HepG2 (cell line): ENCODE data around the gene SLCO4A1. TPM values are rescaled to one million over a fixed set of nuclear protein-coding genes. Genes with fewer than 3 reads are reported as not detected.

Source experiments
- CSRNP1 ChIP-seq: sonication (generic); formaldehyde crosslinking; IDR thresholded peaks from 2 replicates; pipeline ENCODE4 v1.8.1; 2023; ENCODE audit warnings: mild to moderate bottlenecking, missing genetic modification reagents
- ETV6 ChIP-seq: sonication (generic); formaldehyde crosslinking; conservative IDR thresholded peaks from 2 replicates; pipeline ENCODE4 v1.4.0; 2020; ENCODE audit warnings: missing genetic modification reagents
- FOXP1 ChIP-seq, 2 experiments: fragments of 450-650 bp in 1 of 2; IDR thresholded peaks; 2 replicates each; pipeline ENCODE4 v1.6.1; 2017 to 2018; ENCODE audit warnings: antibody characterized with exemption in 1 of 2
- KLF9 ChIP-seq: IDR thresholded peaks from 2 replicates; pipeline ENCODE4 v1.6.1; 2016; ENCODE audit warnings: low read depth
- NKX3-1 ChIP-seq: sonication (generic); formaldehyde crosslinking; IDR thresholded peaks from 2 replicates; pipeline ENCODE4 v1.5.0; 2020; ENCODE audit warnings: missing genetic modification reagents
- PAXIP1 ChIP-seq: sonication (generic); formaldehyde crosslinking; conservative IDR thresholded peaks from 2 replicates; pipeline ENCODE4 v1.4.0; 2020; ENCODE audit warnings: mild to moderate bottlenecking, missing genetic modification reagents, moderate library complexity
- PITX1 ChIP-seq: sonication (generic); formaldehyde crosslinking; IDR thresholded peaks from 2 replicates; pipeline ENCODE4 v1.5.1; 2020; ENCODE audit warnings: mild to moderate bottlenecking, missing genetic modification reagents
- RAD21 ChIP-seq: fragments of 450-650 bp; formaldehyde crosslinking; IDR thresholded peaks from 2 replicates; pipeline ENCODE4 v1.5.0; 2020; ENCODE audit warnings: mild to moderate bottlenecking
- RBM39 ChIP-seq: fragments of 200-400 bp; formaldehyde crosslinking; IDR thresholded peaks from one replicate; pipeline ENCODE4 v1.6.1; 2018; ENCODE audit warnings: antibody characterized with exemption, mild to moderate bottlenecking, low read depth, low read length; ENCODE audit not compliant: poor library complexity, severe bottlenecking
- SALL1 ChIP-seq: sonication (generic); formaldehyde crosslinking; IDR thresholded peaks from 2 replicates; pipeline ENCODE4 v1.8.0; 2022; ENCODE audit warnings: mild to moderate bottlenecking, missing genetic modification reagents
- SNAPC2 ChIP-seq: sonication (generic); formaldehyde crosslinking; IDR thresholded peaks from 2 replicates; pipeline ENCODE4 v1.8.1; 2022; ENCODE audit warnings: mild to moderate bottlenecking, missing genetic modification reagents
- SOX13 ChIP-seq, 3 experiments: fragments of 450-650 bp in 1 of 3; sonication (generic) in 1 of 3; formaldehyde crosslinking in 1 of 3; IDR thresholded peaks in 2 of 3; conservative IDR thresholded peaks in 1 of 3; 2 replicates each; pipeline versions ENCODE4 v1.5.0 to v1.6.1; 2016 to 2020; ENCODE audit warnings: antibody characterized with exemption in 1 of 3, mild to moderate bottlenecking in 1 of 3, missing compliant biosample characterization in 1 of 3, missing genetic modification reagents in 1 of 3, moderate library complexity in 1 of 3
- STAG1 ChIP-seq: sonication (generic); formaldehyde crosslinking; IDR thresholded peaks from 2 replicates; pipeline ENCODE4 v1.4.0; 2020; ENCODE audit warnings: missing genetic modification reagents
- STAT5B ChIP-seq: sonication (generic); formaldehyde crosslinking; IDR thresholded peaks from 2 replicates; pipeline ENCODE4 v1.4.0; 2020; ENCODE audit warnings: missing genetic modification reagents
- ZNF530 ChIP-seq: sonication (generic); formaldehyde crosslinking; IDR thresholded peaks from 2 replicates; pipeline ENCODE4 v1.5.0; 2020; ENCODE audit warnings: low read depth, mild to moderate bottlenecking, missing genetic modification reagents
- ZNF770 ChIP-seq: sonication (generic); formaldehyde crosslinking; IDR thresholded peaks from 2 replicates; pipeline ENCODE4 v1.5.0; 2020; ENCODE audit warnings: mild to moderate bottlenecking, missing genetic modification reagents
- polyA plus RNA-seq, 8 experiments: library from polyadenylated mRNA; depleted of rRNA in 3 of 8; stranded (reverse) in 7 of 8; unstranded in 1 of 8; fragments of >200 nt; fragmentation: Illumina TruSeq in 4 of 8; extraction: Trizol in 4 of 8; gene quantifications; 2 replicates each; pipeline versions ENCODE4 v1.2.1 to v1.2.3, GENCODE V29; 2011 to 2016; ENCODE audit warnings: low read depth in 4 of 8, missing spikeins in 1 of 8, mixed read lengths in 1 of 8; ENCODE audit not compliant: insufficient read depth in 1 of 8
- total RNA-seq, 5 experiments: library from RNA; depleted of rRNA; stranded (reverse); fragments of >200 nt; fragmentation: Illumina TruSeq; extraction: Trizol; gene quantifications; 2 replicates each; pipeline ENCODE4 v1.2.3, GENCODE V29; 2016; ENCODE audit warnings: low read depth in 1 of 5
- TF ChIP-seq, protein P1 (sequence below): sonication (generic); formaldehyde crosslinking; IDR thresholded peaks from 2 replicates; pipeline ENCODE4 v1.4.0; 2020; ENCODE audit warnings: missing genetic modification reagents, low read depth, mild to moderate bottlenecking, borderline replicate concordance
- TF ChIP-seq, protein P2 (sequence below): sonication (generic); formaldehyde crosslinking; IDR thresholded peaks from 2 replicates; pipeline ENCODE4 v1.5.1; 2020; ENCODE audit warnings: mild to moderate bottlenecking, missing genetic modification reagents, borderline replicate concordance

SLCO4A1 gene
- total and polyA plus RNA-seq, 2 of the 13 experiments (the other 11 are each of a cell fraction or from before 2014, with no cell fraction given), result 55.5 to 112 TPM

DNA sequence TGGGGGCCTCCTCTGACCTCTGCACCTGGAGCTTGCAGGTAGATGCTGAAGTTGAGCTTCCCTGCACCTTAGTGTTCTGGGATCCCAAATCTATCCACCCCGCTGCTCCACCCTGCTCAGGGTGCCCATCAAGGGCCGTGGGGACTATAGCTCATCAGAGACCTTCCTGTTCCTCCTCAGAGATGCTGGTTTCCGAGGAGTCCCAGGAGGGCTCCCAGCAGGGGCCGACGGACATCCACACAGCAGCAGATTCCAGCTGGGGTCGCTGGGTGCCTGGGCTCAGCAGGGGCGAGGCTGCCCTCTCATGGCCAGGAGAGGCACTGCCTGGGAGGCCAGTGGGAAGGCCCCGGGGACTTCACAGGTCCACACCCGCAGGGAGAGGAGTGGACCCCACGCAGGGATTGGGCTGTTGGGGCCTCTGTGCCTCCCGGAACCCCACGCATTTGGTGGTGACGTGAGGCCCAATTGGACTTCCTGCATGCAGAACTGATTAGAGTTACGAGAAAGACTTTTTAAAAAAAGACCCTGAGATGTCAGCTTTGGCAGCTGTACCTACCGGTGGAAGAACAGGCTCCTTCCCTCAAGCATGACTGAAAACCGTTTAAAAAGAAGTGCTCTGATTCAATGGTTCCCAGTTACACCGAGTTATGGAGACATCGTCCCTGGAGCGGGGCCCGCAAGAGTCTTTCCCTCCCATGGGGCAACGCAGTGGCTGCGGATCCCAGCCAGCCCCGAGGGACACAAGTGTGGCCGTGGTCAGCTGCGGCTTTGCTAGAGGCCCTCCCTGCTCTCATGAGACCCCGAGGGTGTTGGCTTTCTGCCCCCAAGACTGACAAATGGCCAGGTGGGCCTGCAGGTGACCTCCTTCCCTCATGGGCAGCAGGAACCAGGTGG is 25.3 kb upstream of the SLCO4A1 start (continued):
- no peak for TF ChIP-seq PAXIP1 (CRISPR knock-in tag)
- TF ChIP-seq ZNF770 (CRISPR knock-in tag), result peak; percentile 44; the same call in 1 of the 2 replicates
- TF ChIP-seq, protein P1, sequence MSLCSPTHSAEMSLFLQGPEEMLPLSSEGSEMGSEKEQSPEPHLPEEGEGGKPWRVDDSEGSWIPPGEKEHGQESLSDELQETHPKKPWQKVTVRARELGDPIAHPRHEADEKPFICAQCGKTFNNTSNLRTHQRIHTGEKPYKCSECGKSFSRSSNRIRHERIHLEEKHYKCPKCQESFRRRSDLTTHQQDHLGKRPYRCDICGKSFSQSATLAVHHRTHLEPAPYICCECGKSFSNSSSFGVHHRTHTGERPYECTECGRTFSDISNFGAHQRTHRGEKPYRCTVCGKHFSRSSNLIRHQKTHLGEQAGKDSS, result peak; percentile 55; the same call in 1 of the 2 replicates
- no peak for TF ChIP-seq ZNF530 (CRISPR knock-in tag)
- no peak for TF ChIP-seq SOX13 (IDR thresholded peaks at IDR 0.05)
- 0 out of 4 replicates have a peak, but pooled peaks of 1 of the 2 experiments have one; percentile 35 for TF ChIP-seq SOX13 (CRISPR knock-in tag; conservative IDR thresholded peaks at IDR 0.05 in 1 of 2, IDR thresholded peaks at IDR 0.05 in 1 of 2)
- TF ChIP-seq ETV6 (CRISPR knock-in tag), result no peak
- no peak for TF ChIP-seq NKX3-1 (CRISPR knock-in tag)
- TF ChIP-seq SNAPC2 (CRISPR knock-in tag), result no peak
- TF ChIP-seq, protein P2, sequence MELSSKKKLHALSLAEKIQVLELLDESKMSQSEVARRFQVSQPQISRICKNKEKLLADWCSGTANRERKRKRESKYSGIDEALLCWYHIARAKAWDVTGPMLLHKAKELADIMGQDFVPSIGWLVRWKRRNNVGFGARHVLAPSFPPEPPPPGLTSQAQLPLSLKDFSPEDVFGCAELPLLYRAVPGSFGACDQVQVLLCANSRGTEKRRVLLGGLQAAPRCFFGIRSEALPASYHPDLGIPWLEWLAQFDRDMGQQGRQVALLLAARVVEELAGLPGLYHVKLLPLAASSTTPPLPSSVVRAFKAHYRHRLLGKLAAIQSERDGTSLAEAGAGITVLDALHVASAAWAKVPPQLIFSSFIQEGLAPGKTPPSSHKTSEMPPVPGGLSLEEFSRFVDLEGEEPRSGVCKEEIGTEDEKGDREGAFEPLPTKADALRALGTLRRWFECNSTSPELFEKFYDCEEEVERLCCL (CRISPR knock-in tag), result no peak
- no peak for TF ChIP-seq FOXP1 (IDR thresholded peaks at IDR 0.05)
- TF ChIP-seq FOXP1 (CRISPR knock-in tag; IDR thresholded peaks at IDR 0.05), result no peak
- TF ChIP-seq SALL1 (CRISPR knock-in tag), result peak; percentile 69
- no peak for TF ChIP-seq CSRNP1 (CRISPR knock-in tag)
- TF ChIP-seq STAG1 (CRISPR knock-in tag), result peak; percentile 99
- no peak for TF ChIP-seq KLF9 (CRISPR knock-in tag)
- TF ChIP-seq PITX1 (CRISPR knock-in tag), result peak; percentile 39; the same call in 1 of the 2 replicates
- TF ChIP-seq RAD21 (CRISPR knock-in tag), result peak; percentile 99
- 0 out of 2 replicates have a peak, but pooled peaks have one; percentile 63 for TF ChIP-seq STAT5B (CRISPR knock-in tag)
- TF ChIP-seq RBM39, result peak; percentile 78
